ENCODE results near the gene PACSIN1. TPM values are rescaled to one million over a fixed set of nuclear protein-coding genes. Genes with fewer than 3 reads are reported as not detected.

The PACSIN1 gene
- total RNA-seq, 1 experiment from 2014 or later = 5.0 TPM

DNA sequence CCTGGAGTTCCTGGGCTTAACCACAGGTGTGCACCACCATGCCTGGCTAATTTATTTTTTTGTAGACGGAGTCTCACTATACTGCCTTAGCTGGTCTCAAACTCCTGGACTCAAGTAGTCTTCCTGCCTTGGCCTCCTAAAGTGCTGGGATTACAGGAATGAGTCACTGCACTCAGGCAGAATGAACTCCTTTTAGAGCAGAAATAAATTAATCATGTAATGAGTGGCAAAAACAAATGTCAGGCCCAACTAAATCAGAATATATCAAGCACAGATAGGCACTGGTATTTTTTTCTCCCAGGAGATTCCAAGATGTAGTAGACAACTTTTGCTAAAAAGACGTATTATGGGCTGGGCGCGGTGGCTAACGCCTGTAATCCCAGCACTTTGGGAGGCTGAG, 42.6 kb upstream of the PACSIN1 start:
- no peak overlapping the region for H3K4me3 ChIP-seq (replicated peaks in 1 of 2; ENCODE audit: low read depth in 1 of 2, low read length in 2 of 2)
- no peak overlapping the region for H2AFZ ChIP-seq (ENCODE audit: low read depth, low read length, poor library complexity, severe bottlenecking)
- no TSS peak for BruUV-seq (replicated peaks)
- H3K36me3 ChIP-seq (ENCODE audit: control insufficient read depth in 1 of 2, insufficient read depth in 2 of 2, low read length in 2 of 2) = peaks cover 52 to 62% of the 10 kb centered on the region in 2 experiments
- ChIA-PET POLR2A (interaction anchor here (0.7 to 1.2 kb wide), 4 partner anchors 46 to 221 kb away, joined by 3 to 5 read pairs (median 4); no protein-coding TSS in a partner anchor), CTCF (no interaction called here), RAD21 (ENCODE audit: low non-redundant PET in 1 of 2, low total read pairs in 2 of 2, uncharacterized antibody in 2 of 2, unreplicated experiment in 2 of 2) (no interaction called here)
- peak overlapping the region; percentile 89; the same call in 1 of the 2 replicates for H3K4me2 ChIP-seq (ENCODE audit: low read length)
- no peak overlapping the region for H3K9ac ChIP-seq (ENCODE audit: low read length)
- H3K9me3 ChIP-seq (ENCODE audit: control insufficient read depth in 1 of 2, insufficient read depth in 1 of 2, low read depth in 1 of 2, low read length in 2 of 2) = no peaks in the 10 kb centered on the region
- intact Hi-C loops (cut with micrococcal nuclease) = no loop called here
- peaks cover 10% of the 10 kb centered on the region; the same call in 1 of the 2 replicates for H4K20me1 ChIP-seq (ENCODE audit: insufficient read depth)
- no peaks in the 10 kb centered on the region for H3K9me2 ChIP-seq (ENCODE audit: insufficient read depth)
- TF ChIP-seq EZH2 (IDR thresholded peaks at IDR 0.05) = no peak
- TF ChIP-seq, protein P1, sequence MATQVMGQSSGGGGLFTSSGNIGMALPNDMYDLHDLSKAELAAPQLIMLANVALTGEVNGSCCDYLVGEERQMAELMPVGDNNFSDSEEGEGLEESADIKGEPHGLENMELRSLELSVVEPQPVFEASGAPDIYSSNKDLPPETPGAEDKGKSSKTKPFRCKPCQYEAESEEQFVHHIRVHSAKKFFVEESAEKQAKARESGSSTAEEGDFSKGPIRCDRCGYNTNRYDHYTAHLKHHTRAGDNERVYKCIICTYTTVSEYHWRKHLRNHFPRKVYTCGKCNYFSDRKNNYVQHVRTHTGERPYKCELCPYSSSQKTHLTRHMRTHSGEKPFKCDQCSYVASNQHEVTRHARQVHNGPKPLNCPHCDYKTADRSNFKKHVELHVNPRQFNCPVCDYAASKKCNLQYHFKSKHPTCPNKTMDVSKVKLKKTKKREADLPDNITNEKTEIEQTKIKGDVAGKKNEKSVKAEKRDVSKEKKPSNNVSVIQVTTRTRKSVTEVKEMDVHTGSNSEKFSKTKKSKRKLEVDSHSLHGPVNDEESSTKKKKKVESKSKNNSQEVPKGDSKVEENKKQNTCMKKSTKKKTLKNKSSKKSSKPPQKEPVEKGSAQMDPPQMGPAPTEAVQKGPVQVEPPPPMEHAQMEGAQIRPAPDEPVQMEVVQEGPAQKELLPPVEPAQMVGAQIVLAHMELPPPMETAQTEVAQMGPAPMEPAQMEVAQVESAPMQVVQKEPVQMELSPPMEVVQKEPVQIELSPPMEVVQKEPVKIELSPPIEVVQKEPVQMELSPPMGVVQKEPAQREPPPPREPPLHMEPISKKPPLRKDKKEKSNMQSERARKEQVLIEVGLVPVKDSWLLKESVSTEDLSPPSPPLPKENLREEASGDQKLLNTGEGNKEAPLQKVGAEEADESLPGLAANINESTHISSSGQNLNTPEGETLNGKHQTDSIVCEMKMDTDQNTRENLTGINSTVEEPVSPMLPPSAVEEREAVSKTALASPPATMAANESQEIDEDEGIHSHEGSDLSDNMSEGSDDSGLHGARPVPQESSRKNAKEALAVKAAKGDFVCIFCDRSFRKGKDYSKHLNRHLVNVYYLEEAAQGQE (IDR thresholded peaks at IDR 0.05; ENCODE audit: low read depth) = no peak
- TF ChIP-seq, protein P2, sequence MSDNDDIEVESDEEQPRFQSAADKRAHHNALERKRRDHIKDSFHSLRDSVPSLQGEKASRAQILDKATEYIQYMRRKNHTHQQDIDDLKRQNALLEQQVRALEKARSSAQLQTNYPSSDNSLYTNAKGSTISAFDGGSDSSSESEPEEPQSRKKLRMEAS (IDR thresholded peaks at IDR 0.05) = no peak
- no peak for TF ChIP-seq POLR2AphosphoS5 (IDR thresholded peaks at IDR 0.05; ENCODE audit: low read depth, low read length)
- no peak for TF ChIP-seq ZNF274 (IDR thresholded peaks at IDR 0.05; ENCODE audit: low read depth, low read length)
- no peaks in the 10 kb centered on the region for H3K27me3 ChIP-seq (ENCODE audit: insufficient read depth, low read length)
- H3K4me1 ChIP-seq (ENCODE audit: control insufficient read depth in 1 of 2, insufficient read depth in 2 of 2, low read length in 2 of 2) = peaks cover 0 to 21% of the 10 kb centered on the region in 2 experiments; a peak in 3 of 4 replicates
- no peak overlapping the region for H3K27ac ChIP-seq (ENCODE audit: low read depth, low read length)
- ATAC-seq (no peak), DNase-seq (ENCODE audit: low read depth, low spot score) (no peak)
- H3K79me2 ChIP-seq (ENCODE audit: insufficient read depth, low read length) = peaks cover 77% of the 10 kb centered on the region
